Activated CD8-positive, alpha-beta T cell treated with anti-CD3 and anti-CD28 coated beads, Interleukin-2, amount 10 ng/mL, durations not matched to agents 7 days and 5 days (primary cell): ENCODE data around the gene RRP8. TPM values are rescaled to one million over a fixed set of nuclear protein-coding genes. Genes with fewer than 3 reads are reported as not detected.

ENCODE experiments used
- ATAC-seq: fragments of 150-1000 bp; cut with Tn5 transposase; one replicate; pipeline ENCODE4 v1.10.0; 2021; ENCODE audit warnings: moderate library complexity
- CTCF ChIA-PET: fragments of 350-600 bp; sonication (Branson Sonifier 250); formaldehyde crosslinking; loops from one replicate; lab custom pipeline; 2021; ENCODE audit warnings: antibody characterized with exemption; lab: Charles Lee
- POLR2A ChIA-PET: fragments of 350-600 bp; sonication (Branson Sonifier 250); formaldehyde crosslinking; loops from one replicate; lab custom pipeline; 2021; ENCODE audit warnings: antibody characterized with exemption; lab: Charles Lee
- DNase-seq: peaks from one replicate; pipeline ENCODE4 v3.0.0-alpha.2; 2020
- H3K27ac Mint-ChIP-seq: one replicate; pipeline ENCODE4 v1.8.0; 2021; ENCODE audit warnings: mild to moderate bottlenecking, mixed read lengths
- H3K27me3 Mint-ChIP-seq: one replicate; pipeline ENCODE4 v1.8.0; 2021; ENCODE audit warnings: low read depth, mixed read lengths
- H3K36me3 Mint-ChIP-seq: one replicate; pipeline ENCODE4 v1.8.0; 2021; ENCODE audit warnings: low read depth, mixed read lengths
- H3K4me1 Mint-ChIP-seq: one replicate; pipeline ENCODE4 v1.8.0; 2021; ENCODE audit warnings: low read depth, mixed read lengths
- H3K4me3 Mint-ChIP-seq: one replicate; pipeline ENCODE4 v1.8.0; 2021; ENCODE audit warnings: mild to moderate bottlenecking, mixed read lengths
- H3K9me3 Mint-ChIP-seq: one replicate; pipeline ENCODE4 v1.8.0; 2022; ENCODE audit warnings: mixed read lengths; ENCODE audit not compliant: insufficient read depth
- total RNA-seq, 2 experiments: library from RNA; stranded (reverse); gene quantifications; one replicate each; pipeline ENCODE4 v1.2.3, GENCODE V29; 2021

RRP8 gene
- total RNA-seq, 2 experiments from 2014 or later, result 28.6 to 29.8 TPM

- Mint-ChIP-seq H3K9me3 (no peaks in the 10 kb centered on the region), H3K4me1 (peaks cover 6% of the 10 kb centered on the region), H3K4me3 (no peak overlapping the region), H3K36me3 (no peaks in the 10 kb centered on the region), H3K27ac (no peak overlapping the region), H3K27me3 (no peaks in the 10 kb centered on the region)
- ChIA-PET POLR2A (no interaction called here), CTCF (no interaction called here)
- ATAC-seq (no peak), DNase-seq (no peak)
These were observed 37.7 kb upstream of the RRP8 start for GRCh38 chr11:6640985-6641701.

- DNase-seq (no peak), ATAC-seq (no peak)
- Mint-ChIP-seq H3K9me3 (no peaks in the 10 kb centered on the region), H3K4me1 (peaks cover 6% of the 10 kb centered on the region), H3K36me3 (no peaks in the 10 kb centered on the region), H3K4me3 (no peak overlapping the region), H3K27me3 (no peaks in the 10 kb centered on the region), H3K27ac (no peak overlapping the region)
- CTCF ChIA-PET, result no interaction called here
- POLR2A ChIA-PET, result no interaction called here
These were observed 36.9 kb upstream of the RRP8 start for GRCh38 chr11:6640036-6640984.

- ATAC-seq (no peak), DNase-seq (no peak)
- no peaks in the 10 kb centered on the region for H3K9me3 Mint-ChIP-seq
- ChIA-PET POLR2A (no interaction called here), CTCF (no interaction called here)
- no peaks in the 10 kb centered on the region for H3K27me3 Mint-ChIP-seq
- H3K4me1 Mint-ChIP-seq, result peaks cover 6% of the 10 kb centered on the region
- no peaks in the 10 kb centered on the region for H3K36me3 Mint-ChIP-seq
- no peak overlapping the region for H3K4me3 Mint-ChIP-seq
- H3K27ac Mint-ChIP-seq, result no peak overlapping the region
These were observed 35.0 kb upstream of the RRP8 start for GRCh38 chr11:6638429-6638828.

- no peak overlapping the region for H3K4me3 Mint-ChIP-seq
- H3K4me1 Mint-ChIP-seq, result peaks cover 6% of the 10 kb centered on the region
- H3K9me3 Mint-ChIP-seq, result no peaks in the 10 kb centered on the region
- H3K27me3 Mint-ChIP-seq, result no peaks in the 10 kb centered on the region
- DNase-seq, result no peak
- ChIA-PET CTCF (interaction anchor here (1.1 kb wide), 1 partner anchor 46 kb away, joined by 3 read pairs; the partner anchor contains the start of gene MRPL17), POLR2A (interaction anchor here (0.9 to 1.2 kb wide), 2 partner anchors 9 to 25 kb away, joined by 3 read pairs; no protein-coding TSS in a partner anchor)
- no peak overlapping the region for H3K27ac Mint-ChIP-seq
- no peaks in the 10 kb centered on the region for H3K36me3 Mint-ChIP-seq
- no peak for ATAC-seq
These were observed 34.5 kb upstream of the RRP8 start for GRCh38 chr11:6637871-6638270.

- H3K4me3 Mint-ChIP-seq, result no peak overlapping the region
- CTCF ChIA-PET, result interaction anchor here (0.6 to 1.1 kb wide), 2 partner anchors 17 to 47 kb away, joined by 3 read pairs; partner anchors contain the start of gene MRPL17
- DNase-seq, result no peak
- H3K4me1 Mint-ChIP-seq, result peaks cover 14% of the 10 kb centered on the region
- no peaks in the 10 kb centered on the region for H3K36me3 Mint-ChIP-seq
- POLR2A ChIA-PET, result interaction anchor here (2.5 kb wide), 1 partner anchor 18 kb away, joined by 6 read pairs; the partner anchor contains the start of gene TPP1
- H3K27ac Mint-ChIP-seq, result no peak overlapping the region
- no peaks in the 10 kb centered on the region for H3K9me3 Mint-ChIP-seq
- ATAC-seq, result no peak
- H3K27me3 Mint-ChIP-seq, result no peaks in the 10 kb centered on the region
These were observed 33.1 kb upstream of the RRP8 start for GRCh38 chr11:6636480-6636879.

GRCh38 chr11:6635082-6635932 lies 31.9 kb upstream of the RRP8 start:
- Mint-ChIP-seq H3K4me3 (no peak overlapping the region), H3K36me3 (no peaks in the 10 kb centered on the region), H3K27ac (no peak overlapping the region), H3K27me3 (no peaks in the 10 kb centered on the region), H3K4me1 (peaks cover 15% of the 10 kb centered on the region), H3K9me3 (no peaks in the 10 kb centered on the region)
- ChIA-PET CTCF (interaction anchor here (0.7 to 1.7 kb wide), 7 partner anchors 8 to 39 kb away, joined by 3 to 4 read pairs (median 4); partner anchors contain the start of genes TAF10 and TPP1), POLR2A (interaction anchor here (0.7 to 2.5 kb wide), 4 partner anchors 13 to 24 kb away, joined by 3 to 6 read pairs (median 4); partner anchors contain the start of gene TPP1)
- DNase-seq, result no peak
- ATAC-seq, result no peak

- no peak for ATAC-seq
- H3K4me1 Mint-ChIP-seq, result peaks cover 14% of the 10 kb centered on the region
- no peak for DNase-seq
- POLR2A ChIA-PET, result interaction anchor here (1.1 to 2.5 kb wide), 3 partner anchors 13 to 23 kb away, joined by 3 to 6 read pairs (median 4); partner anchors contain the start of gene TPP1
- H3K27me3 Mint-ChIP-seq, result no peaks in the 10 kb centered on the region
- no peaks in the 10 kb centered on the region for H3K9me3 Mint-ChIP-seq
- no peak overlapping the region for H3K27ac Mint-ChIP-seq
- CTCF ChIA-PET, result interaction anchor here (0.7 to 1.7 kb wide), 3 partner anchors 15 to 40 kb away, joined by 3 to 4 read pairs (median 3); no protein-coding TSS in a partner anchor
- no peaks in the 10 kb centered on the region for H3K36me3 Mint-ChIP-seq
- H3K4me3 Mint-ChIP-seq, result no peak overlapping the region
These were observed 31.1 kb upstream of the RRP8 start for GRCh38 chr11:6634534-6634933.

- no peak overlapping the region for H3K27ac Mint-ChIP-seq
- no peaks in the 10 kb centered on the region for H3K27me3 Mint-ChIP-seq
- ChIA-PET CTCF (interaction anchor here (1.7 kb wide), 1 partner anchor 34 kb away, joined by 4 read pairs; no protein-coding TSS in a partner anchor), POLR2A (interaction anchor here (1.1 to 2.5 kb wide), 2 partner anchors 12 to 15 kb away, joined by 4 to 6 read pairs; partner anchors contain the start of gene TPP1)
- peaks cover 10% of the 10 kb centered on the region for H3K4me1 Mint-ChIP-seq
- no peaks in the 10 kb centered on the region for H3K9me3 Mint-ChIP-seq
- DNase-seq (no peak), ATAC-seq (no peak)
- H3K4me3 Mint-ChIP-seq, result no peak overlapping the region
- no peaks in the 10 kb centered on the region for H3K36me3 Mint-ChIP-seq
These were observed 30.3 kb upstream of the RRP8 start for GRCh38 chr11:6633422-6634408.

GRCh38 chr11:6632116-6633073 lies 29.0 kb upstream of the RRP8 start:
- H3K9me3 Mint-ChIP-seq, result no peaks in the 10 kb centered on the region

More at GRCh38 chr11:6632116-6633073, 29.0 kb upstream of the RRP8 start:
- ChIA-PET POLR2A (interaction anchor here (0.8 kb wide), 1 partner anchor 51 kb away, joined by 3 read pairs; the partner anchor contains the start of gene MRPL17), CTCF (no interaction called here)
- Mint-ChIP-seq H3K4me3 (no peak overlapping the region), H3K4me1 (peaks cover 20% of the 10 kb centered on the region), H3K27ac (no peak overlapping the region), H3K36me3 (no peaks in the 10 kb centered on the region), H3K27me3 (no peaks in the 10 kb centered on the region)
- DNase-seq (no peak), ATAC-seq (no peak)
